MM.1S (cell line): ENCODE measurements around the gene SLC17A8.

Experiments used
- CTCF ChIP-seq: fragments of 300-600 bp; sonication (generic); IDR thresholded peaks from 2 replicates; pipeline ENCODE4 v1.5.1; 2016; ENCODE audit warnings: antibody characterized with exemption, low read length, mixed read lengths
- EZH2 ChIP-seq: fragments of 300-600 bp; sonication (generic); optimal IDR thresholded peaks from 2 replicates; pipeline ENCODE3; 2017; ENCODE audit warnings: low read depth, mild to moderate bottlenecking, antibody characterized with exemption, low read length, mixed read lengths

GRCh38 chr12:100426145-100426544, 69.3 kb downstream of the SLC17A8 start:
- TF ChIP-seq CTCF (no peak), EZH2 (no peak)
